A549 treated with DMSO at 1 μM for 4 hours (cell line): Measurements from ENCODE around the gene CCDC30. TPM values are rescaled to one million over a fixed set of nuclear protein-coding genes. Genes with fewer than 3 reads are reported as not detected.

Source experiments
- total RNA-seq: library from RNA; stranded (reverse); fragments of 200-300 nt; extraction: Qiagen RNA extraction; gene quantifications from 5 replicates; pipeline ENCODE4 v1.2.3, GENCODE V29; 2022; ENCODE audit warnings: low read depth

Gene CCDC30
- 0.46 to 1.0 TPM (median 0.77 TPM) in 5 replicates for total RNA-seq

GRCh38 chr1:42462828-42463763 lies at the start of gene CCDC30:
Gene CCDC30 (plus strand): TSS chr1:42463286. CDS start chr1:42480552, 17,266 bp downstream.

GRCh38 chr1:42456010-42456753 lies 6.9 kb upstream of the CCDC30 start, which contains the start of the genes PPCS and ZMYND12:
Gene PPCS (plus strand): TSS chr1:42456543. CDS start chr1:42456566, 23 bp downstream.
Gene ZMYND12 (minus strand): TSS chr1:42456022. CDS start chr1:42455997, 25 bp downstream.

GRCh38 chr1:42657981-42658876 lies 195.1 kb downstream of the CCDC30 start, which contains the start of gene PPIH:
Gene PPIH (plus strand): TSS chr1:42658423. CDS start chr1:42658447, 24 bp downstream.

GRCh38 chr1:42681741-42682483 lies 218.8 kb downstream of the CCDC30 start, which contains the start of gene YBX1:
Gene YBX1 (plus strand): TSS chr1:42682418. CDS start chr1:42682566, 148 bp downstream.

Other genes with a start within 250 kb of the CCDC30 start
- 18.7 to 22.6 TPM (median 20.6 TPM) in 5 replicates for gene FOXJ3, start 128.1 kb upstream of the CCDC30 start, total RNA-seq
- 0.44 to 0.97 TPM (median 0.85 TPM) in 5 replicates for gene RIMKLA, start 82.5 kb upstream of the CCDC30 start, total RNA-seq
- gene ZMYND12, start 7.3 kb upstream of the CCDC30 start, total RNA-seq = 0.17 to 0.53 TPM (median 0.44 TPM) in 5 replicates
- 33.6 to 42.0 TPM (median 35.8 TPM) in 5 replicates for gene PPCS, start 6.7 kb upstream of the CCDC30 start, total RNA-seq
- gene PPIH, start 195.1 kb downstream of the CCDC30 start, total RNA-seq = 59.9 to 64.2 TPM (median 62.6 TPM) in 5 replicates
- gene YBX1, start 219.1 kb downstream of the CCDC30 start, total RNA-seq = 733 to 810 TPM (median 766 TPM) in 5 replicates